NCI-H2227 (cell line): Measurements from ENCODE around the gene ATP8A2.

Experiments used
- DNase-seq: peaks from one replicate; lab custom pipeline; 2025; ENCODE audit not compliant: unreplicated experiment; lab: John Stamatoyannopoulos, UW

Gene ATP8A2

DNA sequence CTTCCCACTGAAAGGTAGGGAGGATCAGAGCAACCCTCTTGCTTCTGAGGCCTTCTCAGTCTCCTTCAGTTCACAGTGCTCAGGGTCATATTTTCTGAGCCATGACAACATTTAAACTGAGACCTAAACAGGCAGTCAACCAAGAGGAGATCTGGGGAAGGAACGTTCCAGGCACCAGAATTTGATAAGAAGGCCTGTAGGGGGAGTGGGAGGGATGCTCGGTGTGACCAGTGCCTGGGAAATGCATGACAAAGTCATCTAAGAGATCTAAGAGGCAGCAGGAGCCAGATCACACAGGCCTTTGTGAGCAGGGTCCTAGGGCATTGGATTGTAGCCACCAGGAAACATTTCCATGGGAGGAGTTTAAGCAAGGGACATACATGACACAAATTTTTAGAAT is 608.5 kb downstream of the ATP8A2 start:
- DNase-seq, result no peak

DNA sequence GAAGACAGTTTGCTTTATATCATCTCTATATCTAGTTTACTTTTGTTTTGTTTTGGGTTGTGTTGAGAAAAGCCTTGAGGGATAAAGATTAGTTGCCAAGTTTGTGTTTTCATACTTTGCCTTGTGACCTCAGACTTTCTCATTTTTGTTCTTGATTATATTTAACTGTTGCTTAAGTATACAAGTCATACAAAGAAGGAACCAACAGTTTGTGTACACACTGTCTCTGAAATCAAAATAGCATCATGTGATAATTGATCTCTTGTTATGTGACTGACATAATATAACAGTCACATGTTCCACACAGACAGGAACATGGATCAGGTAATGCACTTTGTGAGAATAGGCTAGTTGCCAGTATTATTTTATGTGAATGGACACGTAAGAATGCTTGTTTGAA is 609.3 kb downstream of the ATP8A2 start:
- DNase-seq, result no peak

DNA sequence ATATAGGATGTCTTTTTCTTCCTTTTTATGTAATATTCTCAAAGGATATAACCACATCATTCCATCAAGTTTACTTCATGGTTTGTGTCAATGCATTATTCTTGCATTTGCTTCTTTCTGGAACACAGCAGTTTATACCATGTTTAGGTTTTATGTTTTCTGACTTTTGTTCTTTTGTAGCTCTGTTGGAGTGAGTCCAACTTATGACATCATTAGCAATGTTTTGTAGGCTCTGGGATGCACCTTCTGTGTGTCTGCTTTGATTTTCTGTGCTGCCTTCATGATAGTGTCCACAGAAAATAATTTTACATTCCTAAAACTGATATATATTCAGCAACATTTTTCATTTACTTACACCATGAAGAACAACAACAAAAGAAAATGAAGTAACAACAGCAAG is 611.1 kb downstream of the ATP8A2 start:
- no peak for DNase-seq

DNA sequence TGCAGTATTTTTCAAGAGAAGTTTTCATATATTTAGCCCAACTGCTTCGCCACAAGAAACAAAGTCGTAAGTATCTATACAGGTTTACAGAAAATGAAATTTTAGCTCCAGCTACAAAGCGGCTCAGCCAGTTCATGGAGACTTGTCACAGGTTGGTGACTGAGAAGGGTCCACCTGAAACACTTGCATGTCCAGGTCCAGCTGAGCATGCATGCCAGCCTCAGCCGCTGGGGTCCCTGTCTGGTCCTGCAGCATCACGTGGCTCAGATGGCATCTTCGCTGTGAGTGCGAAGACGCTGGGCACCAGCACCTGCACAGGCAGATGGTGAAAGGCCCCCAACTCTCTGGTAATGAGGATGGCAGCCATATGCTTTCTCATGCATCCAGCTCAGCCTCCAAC is 616.2 kb downstream of the ATP8A2 start:
- no peak for DNase-seq

DNA sequence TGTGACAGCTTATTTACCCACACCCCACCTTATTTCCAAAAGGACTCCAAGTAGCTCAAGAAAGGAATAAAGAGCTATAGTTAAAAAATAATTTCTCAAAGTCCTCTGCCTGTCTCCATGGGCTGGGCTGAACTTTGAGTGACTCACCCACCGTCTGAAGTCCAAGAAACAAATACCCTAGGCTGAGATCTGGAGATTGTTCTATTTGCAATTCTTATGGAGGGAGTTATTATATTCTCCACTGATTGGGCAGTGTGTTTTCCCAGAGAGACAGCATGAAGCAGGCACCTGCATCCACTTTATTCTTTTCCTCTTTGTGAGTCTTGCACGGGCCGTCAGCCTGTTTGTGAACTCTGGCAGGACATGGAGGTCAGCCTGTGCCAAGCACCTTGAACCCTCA is 616.9 kb downstream of the ATP8A2 start:
- DNase-seq, result no peak

DNA sequence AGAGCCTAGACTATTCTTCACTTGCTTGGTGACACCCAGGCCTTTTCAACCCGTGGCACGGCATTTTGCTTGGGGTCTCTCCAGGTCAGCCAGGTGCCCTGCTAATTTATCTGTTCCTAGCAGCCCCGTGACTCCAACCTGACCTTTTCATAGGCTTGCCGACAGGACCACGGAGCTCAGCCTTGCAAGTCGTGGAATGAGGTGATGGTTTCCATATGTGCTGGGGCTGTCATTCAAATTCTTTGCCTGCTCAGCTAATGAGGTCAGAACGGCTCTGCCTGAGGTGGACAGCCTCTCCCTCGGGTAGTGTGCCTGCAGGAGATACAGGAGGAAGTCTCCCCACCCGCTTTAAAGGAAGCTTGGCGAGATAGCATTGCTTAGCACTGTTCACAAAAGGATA is 619.0 kb downstream of the ATP8A2 start:
- no peak for DNase-seq

DNA sequence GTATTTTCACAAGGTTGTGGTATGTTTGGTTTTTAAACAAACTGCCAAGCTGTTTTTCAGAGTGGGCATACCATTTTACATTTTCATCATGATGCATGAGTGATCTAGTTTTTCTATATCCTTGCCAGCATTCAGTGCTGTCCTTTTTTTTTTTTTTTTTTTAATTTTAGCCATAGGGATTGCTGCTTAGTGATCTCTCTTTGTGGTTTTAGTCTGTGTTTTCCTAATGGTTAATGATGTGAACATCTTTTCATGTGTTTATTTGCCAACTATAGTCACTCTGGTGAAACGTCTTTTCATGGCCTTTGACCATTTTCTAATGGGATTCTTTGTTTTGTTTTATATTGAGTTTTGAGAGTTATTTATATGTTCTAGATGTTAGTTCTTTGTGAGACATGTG is 620.3 kb downstream of the ATP8A2 start:
- no peak for DNase-seq

DNA sequence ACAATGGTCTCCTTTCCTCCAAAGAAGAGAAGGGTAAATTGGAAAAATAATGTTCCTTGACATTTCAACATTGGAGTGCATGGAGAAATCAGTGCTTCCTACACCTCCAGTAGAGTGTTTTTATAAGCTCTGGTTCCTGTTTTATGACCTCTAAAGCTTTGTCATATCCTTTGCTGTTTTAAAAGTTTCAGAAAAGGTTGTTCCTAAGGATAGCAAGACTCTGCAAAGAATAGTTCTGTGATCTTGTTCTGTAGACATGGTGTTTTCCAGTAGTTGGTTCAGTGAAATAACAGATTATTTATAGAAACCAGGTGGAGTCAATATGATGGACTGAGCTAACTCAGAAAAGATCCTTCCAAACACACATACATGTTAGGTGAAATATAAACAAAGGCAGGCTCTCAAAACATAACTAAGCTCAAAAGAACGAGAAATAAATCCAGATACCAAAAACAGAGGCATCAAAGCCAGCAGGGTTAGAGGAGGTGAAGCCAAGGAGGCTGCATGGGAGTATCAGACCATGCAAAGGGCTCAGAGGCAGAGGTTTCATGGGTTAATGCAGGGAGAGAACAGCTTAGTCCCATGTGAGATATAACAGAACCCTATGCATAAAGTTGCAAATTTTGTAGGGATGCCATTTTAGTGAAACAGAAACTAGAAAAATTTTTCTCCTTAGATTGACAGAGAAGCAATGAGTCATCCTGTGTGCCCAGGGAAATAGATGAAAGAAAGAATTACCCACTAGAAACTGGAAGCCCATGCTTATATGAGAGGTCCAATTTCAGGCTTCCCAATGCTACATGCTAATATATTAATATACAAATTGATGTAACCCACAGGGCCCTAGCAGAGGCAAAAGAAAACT is 635.7 kb downstream of the ATP8A2 start:
- no peak for DNase-seq

DNA sequence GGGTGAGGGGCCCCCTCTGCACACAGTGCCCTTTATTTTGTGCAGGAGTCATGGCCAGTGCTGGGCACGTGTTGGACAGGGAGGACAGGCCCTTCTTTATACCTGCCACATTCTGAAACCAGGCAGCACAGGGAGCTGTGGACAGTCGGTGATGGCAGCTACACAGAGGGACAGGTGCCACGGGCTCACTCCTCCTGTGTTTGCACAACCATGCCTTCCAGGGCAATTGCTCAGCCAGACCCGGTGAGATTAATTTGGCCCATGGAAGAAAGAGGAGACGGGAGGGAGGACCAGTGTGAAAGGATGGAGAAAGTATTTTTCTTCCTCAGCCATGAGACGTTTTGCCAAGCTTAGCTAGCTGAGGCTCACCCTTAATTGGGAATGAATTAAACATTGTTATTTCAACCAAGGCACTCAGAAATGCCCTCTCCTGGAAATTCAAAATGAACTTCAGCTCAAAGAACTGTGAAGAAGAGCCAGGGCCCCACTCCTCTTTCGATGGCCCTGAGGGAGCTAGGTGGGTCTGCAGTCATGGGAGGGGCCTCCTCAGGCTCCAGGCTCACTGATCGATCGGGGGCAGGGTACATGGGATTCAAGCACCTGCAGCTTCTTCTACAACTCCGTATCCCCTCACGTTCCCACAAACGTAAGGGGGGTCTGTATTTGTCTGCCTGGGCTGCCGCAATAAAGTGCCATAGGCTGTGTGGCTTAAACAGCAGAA is 638.9 kb downstream of the ATP8A2 start:
- DNase-seq, result no peak

DNA sequence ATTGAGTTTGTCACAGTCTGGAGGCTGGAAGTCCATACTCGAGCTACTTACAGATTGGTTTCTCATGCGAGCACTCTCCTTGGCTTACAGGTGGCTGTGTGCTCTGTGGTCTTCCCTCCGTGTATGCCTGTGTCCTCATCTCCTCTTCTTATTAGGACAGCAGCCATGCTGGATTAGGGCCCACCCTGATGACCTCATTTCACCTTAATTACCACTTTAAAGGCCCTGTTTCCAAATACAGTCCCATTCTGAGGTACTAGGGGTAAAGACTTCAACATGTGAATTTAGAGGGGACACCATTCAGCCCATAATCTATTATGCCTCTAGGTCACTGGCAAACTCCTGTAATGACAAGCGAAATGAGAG is 639.4 kb downstream of the ATP8A2 start:
- no peak for DNase-seq

DNA sequence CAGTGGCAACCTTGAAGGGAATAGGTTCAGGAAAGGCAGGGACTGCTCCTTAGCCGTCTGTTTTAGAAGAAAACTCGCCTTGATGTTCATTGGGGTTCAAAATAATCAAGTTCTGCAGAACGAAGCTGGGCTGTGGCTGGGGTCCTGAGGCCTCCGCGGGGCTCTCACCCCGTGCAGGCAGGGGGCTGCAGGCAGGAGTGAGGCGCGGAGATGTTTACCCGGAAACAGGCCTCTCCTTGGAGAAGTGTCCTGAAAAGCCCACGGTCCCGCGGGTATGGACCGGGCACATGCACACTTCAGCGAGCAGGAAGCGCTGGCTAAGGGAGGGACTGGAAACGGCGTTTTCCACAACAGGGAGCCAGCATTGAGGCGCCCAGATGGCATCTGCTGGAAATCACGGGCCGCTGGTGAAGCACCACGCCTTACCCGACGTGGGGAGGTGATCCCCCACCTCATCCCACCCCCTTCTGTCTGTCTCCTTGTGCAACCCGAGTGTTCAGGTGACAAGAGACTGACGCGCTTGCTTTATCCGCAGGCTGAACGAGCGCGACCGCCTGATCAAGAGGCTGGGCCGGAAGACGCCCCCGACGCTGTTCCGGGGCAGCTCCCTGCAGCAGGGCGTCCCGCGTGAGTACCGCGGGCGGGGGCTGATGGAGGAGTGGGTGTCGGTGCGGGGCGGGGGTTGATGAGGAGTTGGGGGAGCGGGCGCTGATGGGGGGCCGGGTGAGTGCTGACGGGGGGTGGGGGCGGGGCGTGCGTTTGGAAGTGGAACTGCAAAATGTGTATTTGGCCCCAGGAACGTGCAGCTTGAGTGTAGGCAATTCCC is 640.4 kb downstream of the ATP8A2 start:
- no peak for DNase-seq

DNA sequence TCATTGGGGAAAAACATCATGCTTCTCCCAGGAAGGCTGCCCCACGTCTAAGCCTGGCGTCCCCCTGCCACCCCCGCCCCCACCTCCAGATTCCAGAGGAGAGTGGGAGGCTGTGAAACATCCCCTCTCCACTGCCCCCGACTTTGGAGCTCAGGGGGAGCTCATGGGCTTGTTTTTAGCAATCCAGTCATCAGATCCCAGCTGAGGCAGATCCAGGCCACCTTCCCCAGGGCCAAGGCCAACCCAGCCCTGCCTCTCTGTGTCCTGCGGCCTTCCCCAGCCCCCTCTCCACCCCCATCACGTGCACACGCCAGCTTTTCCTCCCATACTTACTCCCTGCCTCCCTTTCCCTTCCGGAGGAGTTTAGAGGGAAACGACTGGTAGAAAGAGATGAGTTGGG is 641.2 kb downstream of the ATP8A2 start:
- no peak for DNase-seq

DNA sequence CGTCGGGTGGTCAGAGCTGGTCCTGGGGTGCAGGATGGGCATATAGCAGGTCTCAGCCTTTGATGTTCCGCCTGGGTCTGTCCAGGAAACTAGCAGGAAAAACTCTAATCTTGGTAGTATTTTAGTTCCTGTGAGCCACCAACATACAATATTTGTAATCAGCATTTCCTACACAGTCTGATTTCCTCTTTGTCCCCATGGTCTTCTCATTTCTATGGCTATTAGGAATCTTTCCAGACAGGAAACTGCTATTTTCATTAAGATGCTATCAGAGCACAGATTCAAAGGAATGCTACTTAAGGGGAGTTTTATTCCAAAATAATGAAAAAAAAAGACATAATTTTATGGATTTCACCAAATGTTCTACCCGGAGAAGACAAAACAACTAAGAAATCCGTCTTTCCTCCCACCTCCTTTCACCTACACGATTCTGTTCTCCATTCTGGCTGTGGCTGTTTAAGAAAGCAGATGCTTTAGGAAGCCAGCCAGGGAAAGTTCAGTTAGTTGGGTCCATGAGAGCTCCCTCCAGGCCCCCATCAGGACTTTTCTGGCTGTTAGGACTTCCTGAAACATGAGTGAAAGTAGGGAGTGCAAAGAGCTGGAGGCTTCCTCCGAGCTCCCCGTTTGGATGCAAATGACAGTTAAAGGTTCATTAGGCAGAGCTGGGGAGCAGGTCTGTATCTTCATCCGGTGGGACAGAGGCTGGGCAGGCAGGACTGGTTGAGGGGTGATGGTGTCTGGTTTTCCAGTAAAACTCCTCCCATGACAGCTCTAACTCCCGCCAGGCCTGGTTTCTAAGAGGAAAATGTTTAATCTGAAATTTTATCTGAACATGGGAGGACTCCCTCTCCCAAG is 643.7 kb downstream of the ATP8A2 start:
- DNase-seq, result no peak

DNA sequence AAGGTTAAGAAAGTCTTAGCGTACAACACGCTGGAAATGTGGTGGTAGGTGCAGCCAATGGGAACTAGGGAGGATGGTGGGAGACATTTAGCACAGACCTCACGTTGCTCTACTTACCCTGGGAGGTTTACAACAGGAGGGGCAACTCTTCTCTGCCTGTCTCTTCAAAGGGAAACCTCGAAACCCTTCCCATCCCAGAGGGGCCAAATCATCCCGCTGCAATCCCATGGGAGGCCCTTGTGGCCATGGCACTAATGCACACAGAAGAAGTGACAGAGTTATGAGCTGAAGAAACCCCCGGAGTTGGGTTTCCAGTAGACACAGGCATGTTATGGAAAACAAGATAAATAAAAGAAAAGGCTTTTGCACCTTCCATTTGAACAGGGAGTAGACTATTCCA is 644.4 kb downstream of the ATP8A2 start:
- no peak for DNase-seq

DNA sequence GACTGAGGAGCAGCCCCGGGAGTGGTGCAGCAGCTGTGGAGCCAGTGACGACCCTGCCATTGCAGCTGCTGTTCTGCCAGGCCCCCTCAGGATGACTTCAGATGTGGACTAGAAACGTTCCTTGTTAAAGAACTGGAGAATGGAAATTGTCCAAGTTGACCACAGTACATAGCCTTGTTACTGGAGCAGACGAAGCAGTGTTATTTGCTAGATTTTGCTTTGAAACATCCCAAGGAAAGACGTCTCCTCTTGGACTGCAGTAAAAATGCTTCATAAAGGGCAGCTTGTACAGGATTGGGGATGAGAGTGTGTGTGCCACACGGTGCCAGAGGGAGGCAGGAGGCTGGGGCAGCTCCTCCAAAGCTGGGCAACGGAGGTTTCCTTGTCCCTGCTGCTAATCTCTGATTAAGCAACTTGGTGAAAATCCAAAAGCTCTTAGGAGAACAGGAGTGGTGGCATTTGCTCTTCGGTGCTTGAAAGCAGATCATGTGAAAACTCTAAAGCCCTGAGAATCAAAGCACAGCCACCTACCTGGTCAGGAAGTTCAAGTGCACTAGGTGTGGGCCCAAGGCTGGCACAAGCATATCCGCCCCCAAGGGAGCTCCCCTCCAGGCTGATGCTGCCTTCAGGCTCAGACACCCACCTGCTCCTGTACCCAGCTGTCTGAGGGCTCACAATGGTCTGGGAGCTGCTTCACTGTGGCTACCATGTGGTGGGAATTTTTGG is 645.6 kb downstream of the ATP8A2 start:
- no peak for DNase-seq

DNA sequence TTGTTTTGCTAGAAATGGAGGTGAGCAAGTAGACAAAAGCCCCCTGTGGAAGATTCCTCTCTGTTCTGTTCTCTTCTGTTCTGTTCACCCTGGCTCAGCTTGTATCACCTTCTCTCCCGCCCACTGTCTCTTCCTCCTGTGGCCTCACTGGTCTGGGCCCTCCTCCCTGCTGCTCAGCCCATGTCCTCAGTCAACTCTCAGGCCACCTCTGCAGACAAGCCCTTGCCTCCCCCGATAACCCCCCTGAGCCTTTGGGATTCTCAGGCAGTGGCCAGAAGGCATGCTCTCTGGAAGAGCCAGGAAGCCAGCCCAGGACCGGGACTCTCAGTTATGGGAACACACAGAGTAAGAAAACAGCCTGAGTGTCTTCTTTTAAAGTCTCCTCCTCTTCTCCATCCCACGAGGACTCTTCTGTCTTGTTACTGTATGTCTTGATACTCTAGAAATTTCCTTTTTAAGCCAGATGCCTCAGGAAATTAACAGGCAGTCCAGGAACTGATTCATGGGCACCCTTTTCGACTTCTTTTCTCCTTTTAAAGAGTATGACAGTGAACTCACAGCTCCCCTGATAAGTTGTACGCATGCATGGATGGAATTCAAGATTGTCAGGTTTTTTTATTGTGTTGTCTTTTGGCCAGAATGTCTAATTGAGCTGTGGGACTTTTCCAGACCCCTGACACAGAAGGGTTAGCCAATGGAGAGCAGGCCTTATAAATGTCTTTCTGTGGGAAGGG is 646.3 kb downstream of the ATP8A2 start:
- no peak for DNase-seq

DNA sequence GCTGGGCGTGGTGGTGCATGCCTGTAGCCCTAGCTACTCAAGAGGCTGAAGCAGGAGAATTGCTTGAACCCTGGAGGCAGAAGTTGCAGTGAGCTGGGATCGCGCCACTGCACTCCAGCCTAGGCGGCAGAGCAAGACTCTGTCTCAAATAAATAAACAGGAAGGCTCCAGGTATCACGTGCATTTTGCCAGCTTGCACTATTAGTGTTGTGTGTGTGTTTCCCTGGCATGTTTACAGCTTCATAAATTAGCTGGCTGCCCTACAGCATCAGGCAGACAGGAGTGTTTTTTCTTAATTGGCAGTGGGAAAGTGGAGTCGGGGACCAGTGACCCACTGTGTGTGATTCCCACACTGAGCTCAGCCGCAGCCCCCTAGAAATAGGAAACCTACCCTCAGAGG is 647.5 kb downstream of the ATP8A2 start:
- DNase-seq, result no peak

DNA sequence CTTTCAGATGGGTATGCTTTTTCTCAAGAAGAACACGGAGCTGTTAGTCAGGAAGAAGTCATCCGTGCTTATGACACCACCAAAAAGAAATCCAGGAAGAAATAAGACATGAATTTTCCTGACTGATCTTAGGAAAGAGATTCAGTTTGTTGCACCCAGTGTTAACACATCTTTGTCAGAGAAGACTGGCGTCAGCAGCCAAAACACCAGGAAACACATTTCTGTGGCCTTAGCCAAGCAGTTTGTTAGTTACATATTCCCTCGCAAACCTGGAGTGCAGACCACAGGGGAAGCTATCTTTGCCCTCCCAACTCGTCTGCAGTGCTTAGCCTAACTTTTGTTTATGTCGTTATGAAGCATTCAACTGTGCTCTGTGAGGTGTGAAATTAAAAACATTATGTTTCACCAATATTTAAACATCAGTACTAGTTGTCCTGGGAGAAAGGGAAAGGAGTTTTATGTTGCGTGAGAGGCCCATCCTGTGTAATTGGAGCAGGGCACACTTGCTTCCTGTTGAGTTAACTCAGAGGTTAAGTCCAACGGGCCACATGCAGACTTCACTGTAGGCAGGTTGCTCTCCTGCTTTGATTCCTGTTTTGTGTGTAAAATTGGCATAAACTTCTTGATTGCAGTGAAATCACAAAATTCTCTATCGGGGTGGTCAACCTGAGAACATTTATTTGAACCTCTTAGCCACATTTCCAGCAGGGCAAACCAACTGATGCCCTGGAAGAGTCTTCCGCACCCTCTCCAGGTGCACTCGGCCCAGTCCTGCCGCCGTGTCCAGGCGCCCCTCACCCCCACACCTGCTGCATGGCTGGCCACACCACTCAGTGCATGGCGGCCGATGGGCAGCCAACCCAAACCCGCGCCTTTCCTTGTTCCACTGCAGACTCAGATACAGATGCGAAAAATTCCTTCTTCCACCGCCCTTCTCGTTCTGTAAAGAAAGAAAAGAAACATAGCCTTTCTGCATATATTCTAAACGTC is 648.4 kb downstream of the ATP8A2 start:
- DNase-seq, result no peak
